CD4-positive, alpha-beta memory T cell (primary cell): ENCODE results near the gene ESM1. TPM values are rescaled to one million over a fixed set of nuclear protein-coding genes. Genes with fewer than 3 reads are reported as not detected.

Experiments
- CTCF ChIA-PET: fragments of 350-600 bp; sonication (Branson Sonifier 250); formaldehyde crosslinking; loops from one replicate; lab custom pipeline; 2021; ENCODE audit warnings: inconsistent platforms; ENCODE audit not compliant: partially characterized antibody; lab: Charles Lee
- POLR2A ChIA-PET: fragments of 350-600 bp; sonication (Branson Sonifier 250); formaldehyde crosslinking; loops from one replicate; lab custom pipeline; 2021; ENCODE audit not compliant: partially characterized antibody; lab: Charles Lee
- DNase-seq, 5 donors: peaks; one replicate each; pipeline versions ENCODE4 v3.0.0 to v3.0.0-alpha.2; 2020 to 2022; ENCODE audit warnings: mixed read lengths in 1 of 5
- H3K27ac ChIP-seq: one replicate; pipeline ENCODE4 v1.7.0; 2013; ENCODE audit warnings: low read depth, low read length
- H3K27me3 ChIP-seq: 2 replicates; pipeline ENCODE4 v1.7.0; 2013; ENCODE audit warnings: mild to moderate bottlenecking, low read length, moderate library complexity; ENCODE audit not compliant: insufficient read depth
- H3K36me3 ChIP-seq: 2 replicates; pipeline ENCODE4 v1.7.0; 2013; ENCODE audit warnings: mild to moderate bottlenecking, low read length, moderate library complexity; ENCODE audit not compliant: insufficient read depth
- H3K4me1 ChIP-seq: 2 replicates; pipeline ENCODE4 v1.7.0; 2013; ENCODE audit warnings: mild to moderate bottlenecking, low read length, moderate library complexity; ENCODE audit not compliant: insufficient read depth
- H3K4me3 ChIP-seq, 2 donors: one replicate each; pipeline ENCODE4 v1.7.0; 2013; ENCODE audit warnings: low read length in 2 of 2, mild to moderate bottlenecking in 1 of 2
- H3K9me3 ChIP-seq, 2 donors: one replicate each; pipeline ENCODE4 v1.7.0; 2013; ENCODE audit warnings: low read length in 2 of 2, control low read depth in 1 of 2; ENCODE audit not compliant: control insufficient read depth in 1 of 2
- H3K27ac Mint-ChIP-seq, 7 donors: one replicate each; pipeline ENCODE4 v1.8.0; 2020 to 2021; ENCODE audit warnings: mixed read lengths in 7 of 7, mild to moderate bottlenecking in 6 of 7, inconsistent platforms in 3 of 7, moderate library complexity in 3 of 7
- H3K27me3 Mint-ChIP-seq, 2 donors: one replicate each; pipeline ENCODE4 v1.8.0; 2020 to 2021; ENCODE audit warnings: mixed read lengths in 2 of 2
- H3K36me3 Mint-ChIP-seq, 2 donors: one replicate each; pipeline ENCODE4 v1.8.0; 2020 to 2021; ENCODE audit warnings: mixed read lengths in 2 of 2, inconsistent platforms in 1 of 2, mild to moderate bottlenecking in 1 of 2
- H3K4me1 Mint-ChIP-seq, 4 donors: one replicate each; pipeline ENCODE4 v1.8.0; 2020 to 2021; ENCODE audit warnings: mixed read lengths in 4 of 4, mild to moderate bottlenecking in 1 of 4
- H3K4me3 Mint-ChIP-seq, 8 donors: one replicate each; pipeline ENCODE4 v1.8.0; 2020 to 2021; ENCODE audit warnings: mixed read lengths in 8 of 8, mild to moderate bottlenecking in 7 of 8, moderate library complexity in 6 of 8, inconsistent platforms in 3 of 8
- H3K9me3 Mint-ChIP-seq, 8 donors: one replicate each; pipeline ENCODE4 v1.8.0; 2020 to 2021; ENCODE audit warnings: mixed read lengths in 8 of 8, mild to moderate bottlenecking in 5 of 8, inconsistent platforms in 3 of 8, moderate library complexity in 1 of 8
- intact Hi-C: fragments of 100-400 bp; cut with micrococcal nuclease; formaldehyde crosslinking; loops from one replicate; pipeline ENCODE4 v1.15.1; 2023
- polyA plus RNA-seq, 2 donors: library from polyadenylated mRNA; unstranded; fragments of 300-500 nt; fragmentation: Illumina TruSeq; gene quantifications; one replicate each; pipeline ENCODE4 v1.2.3, GENCODE V29; 2021
- total RNA-seq, 2 experiments: library from RNA; stranded (reverse); gene quantifications; one replicate each; pipeline ENCODE4 v1.2.3, GENCODE V29; 2021

The ESM1 gene
- total and polyA plus RNA-seq, 4 experiments from 2014 or later, result 0.99 to 1.5 (median 1.1) TPM

- no peak overlapping the region for H3K27ac Mint-ChIP-seq
- no peak for DNase-seq
- H3K4me3 ChIP-seq, result no peak overlapping the region
- no peak overlapping the region for H3K27ac ChIP-seq
- ChIA-PET CTCF (interaction anchor here (0.7 to 11.7 kb wide), 6 partner anchors 38 to 212 kb away, joined by 3 to 210 read pairs (median 6); no protein-coding TSS in a partner anchor), POLR2A (no interaction called here)
- H3K27me3 ChIP-seq, result no peaks in the 10 kb centered on the region
- no peaks in the 10 kb centered on the region for H3K4me1 ChIP-seq
- no peaks in the 10 kb centered on the region for H3K36me3 Mint-ChIP-seq
- intact Hi-C loops, result no loop called here
- peaks cover 0 to 2% (median under 1%) of the 10 kb centered on the region in 4 donors for H3K4me1 Mint-ChIP-seq
- H3K27me3 Mint-ChIP-seq, result no peaks in the 10 kb centered on the region
- H3K9me3 ChIP-seq, result no peaks in the 10 kb centered on the region
- H3K36me3 ChIP-seq, result no peaks in the 10 kb centered on the region
- no peak overlapping the region for H3K4me3 Mint-ChIP-seq
- peaks cover 0 to 3% (median 0%) of the 10 kb centered on the region in 8 donors for H3K9me3 Mint-ChIP-seq
Observed at GRCh38 chr5:54947187-54947586, 38.2 kb downstream of the ESM1 start.

- no peak for DNase-seq
- Mint-ChIP-seq H3K4me1 (peaks cover 0 to 2% (median under 1%) of the 10 kb centered on the region in 4 donors), H3K4me3 (no peak overlapping the region), H3K9me3 (no peaks in the 10 kb centered on the region), H3K27me3 (no peaks in the 10 kb centered on the region), H3K36me3 (no peaks in the 10 kb centered on the region), H3K27ac (no peak overlapping the region)
- no peak overlapping the region for H3K4me3 ChIP-seq
- intact Hi-C loops, result no loop called here
- H3K4me1 ChIP-seq, result no peaks in the 10 kb centered on the region
- POLR2A ChIA-PET, result no interaction called here
- no peaks in the 10 kb centered on the region for H3K9me3 ChIP-seq
- CTCF ChIA-PET, result interaction anchor here (0.9 to 11.7 kb wide), 7 partner anchors 21 to 206 kb away, joined by 3 to 210 read pairs (median 19); no protein-coding TSS in a partner anchor
- H3K36me3 ChIP-seq, result no peaks in the 10 kb centered on the region
- H3K27ac ChIP-seq, result no peak overlapping the region
- no peaks in the 10 kb centered on the region for H3K27me3 ChIP-seq
Observed at GRCh38 chr5:54946306-54946819, 39.0 kb downstream of the ESM1 start.

GRCh38 chr5:54944364-54944763 is 41.0 kb downstream of the ESM1 start:
- Mint-ChIP-seq H3K27me3 (no peaks in the 10 kb centered on the region), H3K4me3 (no peak overlapping the region), H3K27ac (no peak overlapping the region), H3K4me1 (peaks cover 0 to 2% (median under 1%) of the 10 kb centered on the region in 4 donors), H3K9me3 (no peaks in the 10 kb centered on the region), H3K36me3 (no peaks in the 10 kb centered on the region)
- Histone ChIP-seq H3K4me3 (no peak overlapping the region), H3K9me3 (no peaks in the 10 kb centered on the region), H3K36me3 (no peaks in the 10 kb centered on the region), H3K27me3 (no peaks in the 10 kb centered on the region), H3K27ac (no peak overlapping the region), H3K4me1 (no peaks in the 10 kb centered on the region)
- ChIA-PET CTCF (interaction anchor here (0.7 to 11.7 kb wide), 57 partner anchors 10 to 455 kb away, joined by 3 to 210 read pairs (median 5); partner anchors contain the start of genes GPX8, GZMA, GZMK and SNX18), POLR2A (interaction anchor here (0.8 to 2.4 kb wide), 11 partner anchors 38 to 218 kb away, joined by 3 to 21 read pairs (median 5); partner anchors contain the start of genes GPX8 and GZMA)
- intact Hi-C loops, result loop anchor here (1.0 kb wide), 5 partner anchors 38 to 215 kb away; no protein-coding TSS in a partner anchor
- DNase-seq, result peak; percentile 45 to 54 (median 54)

- intact Hi-C loops, result no loop called here
- no peaks in the 10 kb centered on the region for H3K27me3 ChIP-seq
- H3K4me3 ChIP-seq, result no peak overlapping the region
- Mint-ChIP-seq H3K4me3 (no peak overlapping the region), H3K27ac (no peak overlapping the region), H3K4me1 (peaks cover 0 to 2% (median 0%) of the 10 kb centered on the region in 4 donors), H3K36me3 (no peaks in the 10 kb centered on the region), H3K27me3 (no peaks in the 10 kb centered on the region), H3K9me3 (no peaks in the 10 kb centered on the region)
- no peaks in the 10 kb centered on the region for H3K9me3 ChIP-seq
- no peaks in the 10 kb centered on the region for H3K36me3 ChIP-seq
- CTCF ChIA-PET, result interaction anchor here (1.1 to 11.7 kb wide), 13 partner anchors 10 to 220 kb away, joined by 3 to 210 read pairs (median 23); partner anchors contain the start of genes GPX8 and GZMA
- POLR2A ChIA-PET, result no interaction called here
- no peak overlapping the region for H3K27ac ChIP-seq
- no peaks in the 10 kb centered on the region for H3K4me1 ChIP-seq
- DNase-seq, result no peak
Observed at GRCh38 chr5:54942064-54942778, 43.2 kb downstream of the ESM1 start.

GRCh38 chr5:54936201-54936600 is 49.2 kb downstream of the ESM1 start:
- H3K4me3 ChIP-seq, result no peak overlapping the region
- Mint-ChIP-seq H3K27ac (no peak overlapping the region), H3K36me3 (no peaks in the 10 kb centered on the region), H3K4me3 (no peak overlapping the region), H3K9me3 (no peaks in the 10 kb centered on the region), H3K27me3 (peaks cover 10 to 22% of the 10 kb centered on the region in 2 donors), H3K4me1 (no peaks in the 10 kb centered on the region)
- H3K27me3 ChIP-seq, result peaks cover 9% of the 10 kb centered on the region
- no peaks in the 10 kb centered on the region for H3K9me3 ChIP-seq
- DNase-seq, result no peak
- ChIA-PET CTCF (interaction anchor here (1.3 kb wide), 1 partner anchor 223 kb away, joined by 3 read pairs; the partner anchor contains the start of gene GPX8), POLR2A (no interaction called here)
- intact Hi-C loops, result no loop called here
- no peak overlapping the region for H3K27ac ChIP-seq
- no peaks in the 10 kb centered on the region for H3K36me3 ChIP-seq
- H3K4me1 ChIP-seq, result no peaks in the 10 kb centered on the region

- POLR2A ChIA-PET, result interaction anchor here (1.3 kb wide), 1 partner anchor 11 kb away, joined by 3 read pairs; no protein-coding TSS in a partner anchor
- Mint-ChIP-seq H3K4me3 (no peak overlapping the region), H3K9me3 (no peaks in the 10 kb centered on the region), H3K36me3 (no peaks in the 10 kb centered on the region), H3K27me3 (peaks cover 10 to 22% of the 10 kb centered on the region in 2 donors), H3K27ac (no peak overlapping the region), H3K4me1 (no peaks in the 10 kb centered on the region)
- Histone ChIP-seq H3K4me3 (no peak overlapping the region), H3K9me3 (no peaks in the 10 kb centered on the region), H3K4me1 (no peaks in the 10 kb centered on the region), H3K27me3 (peaks cover 9% of the 10 kb centered on the region), H3K36me3 (no peaks in the 10 kb centered on the region), H3K27ac (no peak overlapping the region)
- intact Hi-C loops, result no loop called here
- CTCF ChIA-PET, result interaction anchor here (1.0 to 2.0 kb wide), 4 partner anchors 11 to 214 kb away, joined by 3 to 11 read pairs (median 5); no protein-coding TSS in a partner anchor
- DNase-seq, result no peak
Observed at GRCh38 chr5:54932789-54933188, 52.6 kb downstream of the ESM1 start.

GRCh38 chr5:54930736-54931135 is 54.7 kb downstream of the ESM1 start:
- no peaks in the 10 kb centered on the region for H3K4me1 ChIP-seq
- Mint-ChIP-seq H3K27ac (no peak overlapping the region), H3K27me3 (peaks cover 10 to 19% of the 10 kb centered on the region in 2 donors), H3K36me3 (no peaks in the 10 kb centered on the region), H3K4me3 (no peak overlapping the region), H3K9me3 (peaks cover 0 to 11% (median 8%) of the 10 kb centered on the region in 8 donors), H3K4me1 (no peaks in the 10 kb centered on the region)
- H3K27me3 ChIP-seq, result peaks cover 9% of the 10 kb centered on the region
- intact Hi-C loops, result no loop called here
- H3K9me3 ChIP-seq, result no peaks in the 10 kb centered on the region
- H3K36me3 ChIP-seq, result no peaks in the 10 kb centered on the region
- no peak overlapping the region for H3K27ac ChIP-seq
- ChIA-PET POLR2A (interaction anchor here (1.0 kb wide), 1 partner anchor 166 kb away, joined by 3 read pairs; no protein-coding TSS in a partner anchor), CTCF (interaction anchor here (0.7 to 2.0 kb wide), 5 partner anchors 14 to 413 kb away, joined by 3 to 10 read pairs (median 6); partner anchors contain the start of genes GPX8 and SNX18)
- DNase-seq, result no peak
- H3K4me3 ChIP-seq, result no peak overlapping the region
